BE2C (cell line): Measurements from ENCODE around the gene PCBP3.
"Not testable (repeated sequence)": the region's sequence is repeated elsewhere in the genome, so short reads cannot be mapped to it uniquely, and the experiment has no call there.

Source experiments
- DNase-seq: peaks from one replicate; pipeline ENCODE4 v3.0.0-alpha.2; 2020
- H3K27me3 ChIP-seq: fragments of 250-450 bp; sonication (Bioruptor Pico); 2 replicates; pipeline ENCODE4 v1.5.1; 2020; ENCODE audit warnings: mild to moderate bottlenecking
- H3K36me3 ChIP-seq: fragments of 250-450 bp; sonication (Bioruptor Pico); 2 replicates; pipeline ENCODE4 v1.5.1; 2020; ENCODE audit warnings: mild to moderate bottlenecking
- H3K4me1 ChIP-seq: fragments of 250-450 bp; sonication (Bioruptor Pico); 2 replicates; pipeline ENCODE4 v1.5.1; 2020
- H3K4me3 ChIP-seq: 2 replicates; pipeline ENCODE4 v1.5.1; 2011; ENCODE audit warnings: low read depth, low read length
- H3K9me3 ChIP-seq: fragments of 250-450 bp; sonication (Bioruptor Pico); 2 replicates; pipeline ENCODE4 v1.5.1; 2020
- CTCF ChIP-seq: IDR thresholded peaks from 2 replicates; pipeline ENCODE4 v1.5.1; 2012; ENCODE audit warnings: mild to moderate bottlenecking, low read depth, low read length

Gene PCBP3

GRCh38 chr21:45618846-45619485 is 24.6 kb upstream of the PCBP3 start:
- no peak for TF ChIP-seq CTCF
- DNase-seq: peak; percentile 1
- Histone ChIP-seq H3K4me3 (no peak overlapping the region), H3K4me1 (peaks cover 8% of the 10 kb centered on the region), H3K27me3 (no peaks in the 10 kb centered on the region), H3K9me3 (no peaks in the 10 kb centered on the region; the same call in 1 of the 2 replicates), H3K36me3 (no peaks in the 10 kb centered on the region)

GRCh38 chr21:45620201-45620923 is 23.2 kb upstream of the PCBP3 start:
- H3K36me3 ChIP-seq: no peaks in the 10 kb centered on the region
- peak; percentile 3 for DNase-seq
- peaks cover 5% of the 10 kb centered on the region for H3K4me1 ChIP-seq
- H3K27me3 ChIP-seq: no peaks in the 10 kb centered on the region
- no peaks in the 10 kb centered on the region; the same call in 1 of the 2 replicates for H3K9me3 ChIP-seq
- TF ChIP-seq CTCF: no peak
- H3K4me3 ChIP-seq: no peak overlapping the region

- not testable (repeated sequence) for H3K36me3 ChIP-seq, H3K27me3 ChIP-seq, H3K4me3 ChIP-seq, H3K9me3 ChIP-seq, H3K4me1 ChIP-seq
- DNase-seq: peak; percentile 2
Observed at GRCh38 chr21:45621435-45622331, 21.8 kb upstream of the PCBP3 start.

- Histone ChIP-seq H3K27me3 (no peaks in the 10 kb centered on the region), H3K9me3 (no peaks in the 10 kb centered on the region; the same call in 1 of the 2 replicates), H3K36me3 (no peaks in the 10 kb centered on the region), H3K4me3 (no peak overlapping the region), H3K4me1 (no peaks in the 10 kb centered on the region)
- no peak for DNase-seq
- TF ChIP-seq CTCF: no peak
Observed at GRCh38 chr21:45622416-45623097, 21.0 kb upstream of the PCBP3 start.

- TF ChIP-seq CTCF: no peak
- Histone ChIP-seq H3K27me3 (no peaks in the 10 kb centered on the region), H3K4me1 (no peaks in the 10 kb centered on the region), H3K9me3 (no peaks in the 10 kb centered on the region; the same call in 1 of the 2 replicates), H3K4me3 (no peak overlapping the region), H3K36me3 (no peaks in the 10 kb centered on the region)
- DNase-seq: no peak
Observed at GRCh38 chr21:45623436-45623835, 20.1 kb upstream of the PCBP3 start.

- H3K36me3 ChIP-seq, H3K4me3 ChIP-seq, H3K9me3 ChIP-seq, DNase-seq, H3K27me3 ChIP-seq, H3K4me1 ChIP-seq: not testable (repeated sequence)
Observed at GRCh38 chr21:45626127-45626526, 17.4 kb upstream of the PCBP3 start.
